Chondrocyte (in vitro differentiated cells): ENCODE results near the gene ATP2A2. TPM values are rescaled to one million over a fixed set of nuclear protein-coding genes. Genes with fewer than 3 reads are reported as not detected.

ENCODE experiments used
- DNase-seq: peaks from one replicate; pipeline ENCODE4 v3.0.0; 2021; ENCODE audit warnings: mixed read lengths, low spot score
- H3K27ac Mint-ChIP-seq: one replicate; pipeline ENCODE4 v1.8.0; 2021; ENCODE audit warnings: mild to moderate bottlenecking, moderate library complexity, mixed read lengths; ENCODE audit not compliant: unreplicated experiment
- H3K27me3 Mint-ChIP-seq: 2 replicates; pipeline ENCODE4 v1.8.0; 2021; ENCODE audit warnings: low read depth, mixed read lengths
- H3K36me3 Mint-ChIP-seq: 2 replicates; pipeline ENCODE4 v1.8.0; 2021; ENCODE audit warnings: low read depth, mixed read lengths
- H3K4me1 Mint-ChIP-seq: 2 replicates; pipeline ENCODE4 v1.8.0; 2021; ENCODE audit warnings: low read depth, mild to moderate bottlenecking, mixed read lengths
- H3K4me3 Mint-ChIP-seq: one replicate; pipeline ENCODE4 v1.8.0; 2021; ENCODE audit warnings: mild to moderate bottlenecking, moderate library complexity, mixed read lengths; ENCODE audit not compliant: unreplicated experiment
- H3K9me3 Mint-ChIP-seq: 2 replicates; pipeline ENCODE4 v1.8.0; 2021; ENCODE audit warnings: low read depth, mixed read lengths
- CTCF ChIP-seq: fragments of 200-600 bp; sonication (generic); IDR thresholded peaks from 2 replicates; pipeline ENCODE4 v1.5.0; 2021; ENCODE audit warnings: antibody characterized with exemption, mild to moderate bottlenecking, moderate library complexity
- total RNA-seq: library from RNA; stranded (reverse); gene quantifications from 3 replicates; pipeline ENCODE4 v1.2.1, GENCODE V29; 2021

ATP2A2 gene
- total RNA-seq, 1 donor from 2014 or later, result 216 TPM

GRCh38 chr12:110243227-110243626 is 37.8 kb upstream of the ATP2A2 start:
- H3K4me1 Mint-ChIP-seq, result peaks cover 21% of the 10 kb centered on the region
- H3K36me3 Mint-ChIP-seq, result peaks cover 11% of the 10 kb centered on the region
- no peaks in the 10 kb centered on the region for H3K27me3 Mint-ChIP-seq
- TF ChIP-seq CTCF, result no peak
- H3K9me3 Mint-ChIP-seq, result no peaks in the 10 kb centered on the region
- no peak for DNase-seq
- H3K27ac Mint-ChIP-seq, result no peak overlapping the region
- H3K4me3 Mint-ChIP-seq, result no peak overlapping the region

- no peak for TF ChIP-seq CTCF
- no peaks in the 10 kb centered on the region for H3K27me3 Mint-ChIP-seq
- H3K27ac Mint-ChIP-seq, result no peak overlapping the region
- no peaks in the 10 kb centered on the region for H3K9me3 Mint-ChIP-seq
- H3K4me1 Mint-ChIP-seq, result peaks cover 32% of the 10 kb centered on the region
- peaks cover 11% of the 10 kb centered on the region for H3K36me3 Mint-ChIP-seq
- H3K4me3 Mint-ChIP-seq, result no peak overlapping the region
- DNase-seq, result no peak
Observed at GRCh38 chr12:110244372-110244771, 36.7 kb upstream of the ATP2A2 start.

- no peak for DNase-seq
- H3K36me3 Mint-ChIP-seq, result peaks cover 11% of the 10 kb centered on the region
- H3K27me3 Mint-ChIP-seq, result no peaks in the 10 kb centered on the region
- H3K27ac Mint-ChIP-seq, result no peak overlapping the region
- no peak overlapping the region for H3K4me3 Mint-ChIP-seq
- no peak for TF ChIP-seq CTCF
- H3K4me1 Mint-ChIP-seq, result peaks cover 36% of the 10 kb centered on the region
- no peaks in the 10 kb centered on the region for H3K9me3 Mint-ChIP-seq
Observed at GRCh38 chr12:110244829-110245228, 36.2 kb upstream of the ATP2A2 start.

- Mint-ChIP-seq H3K4me1 (peaks cover 42% of the 10 kb centered on the region), H3K9me3 (no peaks in the 10 kb centered on the region), H3K27me3 (no peaks in the 10 kb centered on the region), H3K27ac (no peak overlapping the region), H3K4me3 (no peak overlapping the region), H3K36me3 (peaks cover 8% of the 10 kb centered on the region)
- peak; percentile 39 for TF ChIP-seq CTCF
- no peak for DNase-seq
Observed at GRCh38 chr12:110245369-110245772, 35.7 kb upstream of the ATP2A2 start.

GRCh38 chr12:110246636-110247339 is 34.3 kb upstream of the ATP2A2 start:
- TF ChIP-seq CTCF, result no peak
- no peaks in the 10 kb centered on the region for H3K27me3 Mint-ChIP-seq
- peaks cover 8% of the 10 kb centered on the region for H3K36me3 Mint-ChIP-seq
- no peak for DNase-seq
- H3K27ac Mint-ChIP-seq, result no peak overlapping the region
- H3K9me3 Mint-ChIP-seq, result no peaks in the 10 kb centered on the region
- H3K4me1 Mint-ChIP-seq, result peaks cover 42% of the 10 kb centered on the region
- H3K4me3 Mint-ChIP-seq, result no peak overlapping the region
